K562 (cell line): ENCODE measurements around the gene ALCAM. TPM values are rescaled to one million over a fixed set of nuclear protein-coding genes. Genes with fewer than 3 reads are reported as not detected.

Experiments
- ATAC-seq: fragments of 200-7000 bp; cut with Tn5 transposase; 3 replicates; pipeline ENCODE4 v1.9.1; 2020; ENCODE audit warnings: moderate library complexity
- BruUV-seq: library from RNA; stranded (reverse); fragments of 400-500 nt; replicated peaks from 2 replicates; lab custom pipeline; 2021; lab: Mats Ljungman, UMichigan
- CTCF ChIA-PET: fragments of 300-600 bp; formaldehyde crosslinking; extraction: SDS; loops from one replicate; lab custom pipeline; 2021; ENCODE audit warnings: low intra/inter-chr PET ratio; lab: Yijun Ruan, JAX
- POLR2A ChIA-PET: fragments of 300-600, 350-650 bp; sonication (Branson Sonifier 250); formaldehyde crosslinking; extraction: SDS; loops from one replicate; lab custom pipeline; 2021; ENCODE audit warnings: antibody characterized with exemption, inconsistent platforms; lab: Yijun Ruan, JAX
- DNase-seq, 4 experiments: peaks; one replicate each; pipeline versions ENCODE4 v3.0.0 to v3.0.0-alpha.2; 2011 to 2018; ENCODE audit warnings: low spot score in 3 of 4, mixed read lengths in 3 of 4; ENCODE audit errors: extremely low read depth in 1 of 4
- FAIRE-seq: peaks from 2 replicates; lab custom pipeline; 2011; peaks lifted over from hg19 to GRCh38; lab: Jason Lieb, UNC
- H2AFZ ChIP-seq: 2 replicates; pipeline ENCODE4 v1.6.0; 2011; ENCODE audit warnings: low read depth, low read length, control low read depth, inconsistent platforms
- H3K27ac ChIP-seq: fragments of 200-600 bp; 3 replicates; pipeline ENCODE4 v1.8.0; 2011; ENCODE audit warnings: low read depth, mild to moderate bottlenecking, control low read depth, inconsistent platforms, low read length, moderate library complexity, mixed read lengths; ENCODE audit errors: extremely low read depth
- H3K27me3 ChIP-seq, 2 experiments: fragments of 300-600 bp in 1 of 2; 2 replicates in 1 of 2; 3 replicates in 1 of 2; pipeline versions ENCODE4 v1.6.0 to v1.8.0; 2011; ENCODE audit warnings: inconsistent platforms in 2 of 2, low read length in 2 of 2, mild to moderate bottlenecking in 1 of 2, mixed read lengths in 1 of 2, moderate library complexity in 1 of 2; ENCODE audit not compliant: control insufficient read depth in 2 of 2, insufficient read depth in 2 of 2
- H3K36me3 ChIP-seq: fragments of 300-600 bp; 3 replicates; pipeline ENCODE4 v1.8.0; 2011; ENCODE audit warnings: mild to moderate bottlenecking, low read length, inconsistent platforms; ENCODE audit not compliant: control insufficient read depth, insufficient read depth
- H3K4me1 ChIP-seq, 2 experiments: fragments of 200-600 bp in 1 of 2; replicated peaks in 1 of 2; 2 replicates in 1 of 2; 3 replicates in 1 of 2; pipeline versions ENCODE4 v1.5.1 to v1.8.0; 2011; ENCODE audit warnings: inconsistent platforms in 2 of 2, low read length in 2 of 2, mild to moderate bottlenecking in 1 of 2, mixed read lengths in 1 of 2, moderate library complexity in 1 of 2; ENCODE audit not compliant: control insufficient read depth in 2 of 2, insufficient read depth in 2 of 2
- H3K4me2 ChIP-seq: 2 replicates; pipeline ENCODE4 v1.6.1; 2011; ENCODE audit warnings: low read length, control low read depth, inconsistent platforms, mixed read lengths; ENCODE audit not compliant: insufficient read depth
- H3K4me3 ChIP-seq: fragments of 200-600 bp; sonication (generic), shearing (Covaris generic); 2 replicates; pipeline ENCODE4 v1.5.1; 2016; ENCODE audit warnings: control low read depth, inconsistent platforms
- H3K79me2 ChIP-seq: fragments of 200-600 bp; 3 replicates; pipeline ENCODE4 v1.8.0; 2011; ENCODE audit warnings: low read length, inconsistent platforms; ENCODE audit not compliant: control insufficient read depth, insufficient read depth
- H3K9ac ChIP-seq, 2 experiments: 2 replicates each; pipeline versions ENCODE4 v1.6.0 to v1.6.1; 2011; ENCODE audit warnings: low read depth in 2 of 2, low read length in 2 of 2, control low read depth in 1 of 2, inconsistent platforms in 1 of 2, mild to moderate bottlenecking in 1 of 2, mixed read lengths in 1 of 2; ENCODE audit not compliant: insufficient read depth in 1 of 2
- H3K9me1 ChIP-seq: one replicate; pipeline ENCODE4 v1.6.0; 2011; ENCODE audit warnings: inconsistent platforms, mild to moderate bottlenecking, low read length, moderate library complexity; ENCODE audit not compliant: control insufficient read depth, insufficient read depth
- H3K9me3 ChIP-seq: replicated peaks from 2 replicates; pipeline ENCODE4 v1.5.1; 2011; ENCODE audit warnings: low read depth, low read length, inconsistent platforms; ENCODE audit not compliant: control insufficient read depth, insufficient read depth
- H4K20me1 ChIP-seq: replicated peaks from 2 replicates; pipeline ENCODE4 v1.6.1; 2011; ENCODE audit warnings: low read length, inconsistent platforms, mixed read lengths; ENCODE audit not compliant: control insufficient read depth, insufficient read depth
- CBFA2T3 ChIP-seq: fragments of 450-650 bp; IDR thresholded peaks from 2 replicates; pipeline ENCODE4 v1.6.1; 2017
- WGBS: fragments of 100-300 bp; shearing (Covaris generic); methylation state at CpG from one replicate; pipeline ENCODE4 v1.1.6; 2016; ENCODE audit warnings: low coverage, mixed read lengths; ENCODE audit not compliant: insufficient coverage; ENCODE audit errors: missing lambda C conversion rate; 5-methylcytosine and 5-hydroxymethylcytosine counted together
- in situ Hi-C: fragments of 300-500 bp; cut with MboI; formaldehyde crosslinking; loops from 4 replicates; pipeline ENCODE4 v1.15.0; 2018; ENCODE audit warnings: inconsistent platforms, mixed read lengths
- intact Hi-C: fragments of 100-400 bp; cut with micrococcal nuclease; formaldehyde crosslinking; loops from 2 replicates; pipeline ENCODE4 v1.14.2; 2022
- polyA plus RNA-seq, 8 experiments: library from polyadenylated mRNA; depleted of rRNA in 4 of 8; stranded (reverse) in 5 of 8; unstranded in 3 of 8; fragments of >200 nt; fragmentation: Nextera tagmentation in 2 of 8; fragmentation: Illumina TruSeq in 1 of 8; extraction: Ambion mirVana in 2 of 8; extraction: Trizol in 1 of 8; gene quantifications; 2 replicates each; pipeline versions ENCODE4 v1.2.1 to v1.2.3, GENCODE V29; 2011 to 2014; ENCODE audit warnings: inconsistent platforms in 1 of 8, missing spikeins in 1 of 8
- total RNA-seq, 7 experiments: library from RNA; depleted of rRNA in 6 of 7; stranded (reverse); fragments of >200 nt in 6 of 7; fragmentation: Illumina TruSeq in 2 of 7; extraction: Trizol in 2 of 7; gene quantifications; 2 replicates each; pipeline versions ENCODE4 v1.2.1 to v1.2.3, GENCODE V29; 2011 to 2021; ENCODE audit warnings: low replicate concordance in 1 of 7
- TF ChIP-seq, protein P1 (sequence below): sonication (generic); formaldehyde crosslinking; IDR thresholded peaks from 2 replicates; pipeline ENCODE4 v1.8.0; 2023; ENCODE audit warnings: mild to moderate bottlenecking, missing genetic modification reagents
- TF ChIP-seq, protein P2 (sequence below): sonication (generic); formaldehyde crosslinking; IDR thresholded peaks from 2 replicates; pipeline ENCODE4 v1.8.1; 2022; ENCODE audit warnings: missing genetic modification reagents
- TF ChIP-seq, protein P3 (sequence below): fragments of 450-650 bp; IDR thresholded peaks from 2 replicates; pipeline ENCODE4 v1.6.1; 2016; ENCODE audit warnings: missing biosample characterization, missing genetic modification characterization

ALCAM gene
- total and polyA plus RNA-seq, 9 of the 15 experiments (the other 6 are each of a cell fraction or from before 2014, with no cell fraction given), result 0.03 to 0.98 (median 0.14) TPM; not detected in 1

DNA sequence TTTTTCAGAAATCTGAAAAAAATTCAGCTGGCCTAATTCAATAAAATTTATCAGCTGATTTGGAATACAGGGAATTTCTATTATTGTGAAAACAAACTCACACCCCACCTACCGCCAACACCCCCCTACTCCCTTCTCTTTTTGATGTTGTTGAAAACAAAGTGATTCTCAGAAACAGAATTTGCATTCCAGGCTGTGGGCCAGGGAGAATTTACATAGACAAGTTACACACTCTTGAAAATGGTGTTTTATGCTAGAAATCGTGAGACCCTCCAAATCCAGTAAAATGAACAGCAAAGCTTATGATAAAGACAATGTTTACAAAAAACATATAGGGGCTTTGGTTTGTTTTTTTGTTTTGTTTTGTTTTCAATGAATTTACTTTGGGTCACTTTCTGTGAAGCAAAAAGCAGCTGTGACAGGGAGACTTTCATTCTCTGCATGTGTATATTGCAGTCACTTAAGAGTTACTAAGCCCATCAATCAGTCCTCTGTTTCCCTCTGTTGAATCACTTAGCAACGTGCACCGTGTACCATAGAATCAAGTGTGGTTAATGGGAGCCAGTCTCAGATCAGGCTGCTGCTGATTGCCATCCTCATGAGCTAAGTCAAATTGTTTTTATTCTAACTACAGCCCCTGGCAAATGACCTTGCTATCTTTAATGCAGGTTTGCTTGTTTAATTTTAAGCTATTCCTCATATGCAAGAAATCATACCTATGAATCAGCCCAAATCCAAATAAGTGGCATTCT is 159.8 kb downstream of the ALCAM start:
- ChIA-PET POLR2A (no interaction called here), CTCF (no interaction called here)
- BruUV-seq, result no TSS peak
- Histone ChIP-seq H4K20me1 (no peaks in the 10 kb centered on the region), H3K79me2 (no peaks in the 10 kb centered on the region), H3K4me1 (no peaks in the 10 kb centered on the region), H3K9ac (no peak overlapping the region), H3K36me3 (no peaks in the 10 kb centered on the region), H3K9me3 (no peaks in the 10 kb centered on the region), H3K9me1 (no peaks in the 10 kb centered on the region), H3K27me3 (no peaks in the 10 kb centered on the region), H3K4me2 (no peak overlapping the region), H3K27ac (no peak overlapping the region), H2AFZ (no peak overlapping the region), H3K4me3 (no peak overlapping the region)
- DNase-seq, result no peak
- no peak for FAIRE-seq
- in situ Hi-C loops, result no loop called here
- 0% methylated on average over 4 of the region's 4 CpGs for WGBS
- intact Hi-C loops, result no loop called here
- no peak for ATAC-seq
- TF ChIP-seq, protein P1, sequence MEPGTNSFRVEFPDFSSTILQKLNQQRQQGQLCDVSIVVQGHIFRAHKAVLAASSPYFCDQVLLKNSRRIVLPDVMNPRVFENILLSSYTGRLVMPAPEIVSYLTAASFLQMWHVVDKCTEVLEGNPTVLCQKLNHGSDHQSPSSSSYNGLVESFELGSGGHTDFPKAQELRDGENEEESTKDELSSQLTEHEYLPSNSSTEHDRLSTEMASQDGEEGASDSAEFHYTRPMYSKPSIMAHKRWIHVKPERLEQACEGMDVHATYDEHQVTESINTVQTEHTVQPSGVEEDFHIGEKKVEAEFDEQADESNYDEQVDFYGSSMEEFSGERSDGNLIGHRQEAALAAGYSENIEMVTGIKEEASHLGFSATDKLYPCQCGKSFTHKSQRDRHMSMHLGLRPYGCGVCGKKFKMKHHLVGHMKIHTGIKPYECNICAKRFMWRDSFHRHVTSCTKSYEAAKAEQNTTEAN (CRISPR knock-in tag), result no peak
- TF ChIP-seq, protein P2, sequence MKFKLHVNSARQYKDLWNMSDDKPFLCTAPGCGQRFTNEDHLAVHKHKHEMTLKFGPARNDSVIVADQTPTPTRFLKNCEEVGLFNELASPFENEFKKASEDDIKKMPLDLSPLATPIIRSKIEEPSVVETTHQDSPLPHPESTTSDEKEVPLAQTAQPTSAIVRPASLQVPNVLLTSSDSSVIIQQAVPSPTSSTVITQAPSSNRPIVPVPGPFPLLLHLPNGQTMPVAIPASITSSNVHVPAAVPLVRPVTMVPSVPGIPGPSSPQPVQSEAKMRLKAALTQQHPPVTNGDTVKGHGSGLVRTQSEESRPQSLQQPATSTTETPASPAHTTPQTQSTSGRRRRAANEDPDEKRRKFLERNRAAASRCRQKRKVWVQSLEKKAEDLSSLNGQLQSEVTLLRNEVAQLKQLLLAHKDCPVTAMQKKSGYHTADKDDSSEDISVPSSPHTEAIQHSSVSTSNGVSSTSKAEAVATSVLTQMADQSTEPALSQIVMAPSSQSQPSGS (CRISPR knock-in tag), result no peak
- TF ChIP-seq, protein P3, sequence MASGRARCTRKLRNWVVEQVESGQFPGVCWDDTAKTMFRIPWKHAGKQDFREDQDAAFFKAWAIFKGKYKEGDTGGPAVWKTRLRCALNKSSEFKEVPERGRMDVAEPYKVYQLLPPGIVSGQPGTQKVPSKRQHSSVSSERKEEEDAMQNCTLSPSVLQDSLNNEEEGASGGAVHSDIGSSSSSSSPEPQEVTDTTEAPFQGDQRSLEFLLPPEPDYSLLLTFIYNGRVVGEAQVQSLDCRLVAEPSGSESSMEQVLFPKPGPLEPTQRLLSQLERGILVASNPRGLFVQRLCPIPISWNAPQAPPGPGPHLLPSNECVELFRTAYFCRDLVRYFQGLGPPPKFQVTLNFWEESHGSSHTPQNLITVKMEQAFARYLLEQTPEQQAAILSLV (tag), result no peak
- TF ChIP-seq CBFA2T3, result no peak
